Peyer's patch (tissue), 4 donors: Measurements from ENCODE around the gene NAV2.

Experiments
- POLR2A ChIP-seq, 2 donors: fragments of 450-650 bp; IDR thresholded peaks; one replicate each; pipeline ENCODE4 v1.5.1; 2017; ENCODE audit warnings: antibody characterized with exemption in 2 of 2, mild to moderate bottlenecking in 2 of 2, moderate library complexity in 2 of 2
- TF ChIP-seq, protein P1 (sequence below), 6 experiments: fragments of 450-650 bp in 4 of 6; fragments of 200-600 bp in 2 of 6; sonication (generic) in 1 of 6; IDR thresholded peaks; one replicate each; pipeline ENCODE4 v1.5.1; 2017 to 2019; ENCODE audit warnings: antibody characterized with exemption in 6 of 6, mild to moderate bottlenecking in 3 of 6, moderate library complexity in 1 of 6

DNA sequence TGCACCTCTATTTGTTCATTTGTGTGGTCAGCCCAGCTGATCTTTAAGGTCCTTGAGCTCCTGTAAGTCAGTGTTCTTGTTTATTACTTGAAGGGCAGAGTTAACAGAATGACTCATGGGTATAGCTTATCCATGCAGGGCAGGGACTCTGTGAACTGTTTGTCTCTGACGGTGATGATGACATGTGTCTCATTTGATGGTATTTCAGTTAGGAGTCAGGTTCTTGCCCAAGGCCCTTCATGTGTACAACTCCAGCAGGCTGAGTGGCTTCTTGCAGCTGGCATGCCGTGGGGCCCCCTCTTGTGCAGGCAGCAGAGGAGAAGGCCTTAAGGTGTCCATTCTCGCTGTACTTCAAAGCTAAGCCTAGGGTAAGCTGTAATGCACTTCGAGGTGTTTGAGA, 282.5 kb downstream of the NAV2 start:
- TF ChIP-seq POLR2A (IDR thresholded peaks at IDR 0.05): peak in 1 of 2 donors; percentile 25
- TF ChIP-seq, protein P1, sequence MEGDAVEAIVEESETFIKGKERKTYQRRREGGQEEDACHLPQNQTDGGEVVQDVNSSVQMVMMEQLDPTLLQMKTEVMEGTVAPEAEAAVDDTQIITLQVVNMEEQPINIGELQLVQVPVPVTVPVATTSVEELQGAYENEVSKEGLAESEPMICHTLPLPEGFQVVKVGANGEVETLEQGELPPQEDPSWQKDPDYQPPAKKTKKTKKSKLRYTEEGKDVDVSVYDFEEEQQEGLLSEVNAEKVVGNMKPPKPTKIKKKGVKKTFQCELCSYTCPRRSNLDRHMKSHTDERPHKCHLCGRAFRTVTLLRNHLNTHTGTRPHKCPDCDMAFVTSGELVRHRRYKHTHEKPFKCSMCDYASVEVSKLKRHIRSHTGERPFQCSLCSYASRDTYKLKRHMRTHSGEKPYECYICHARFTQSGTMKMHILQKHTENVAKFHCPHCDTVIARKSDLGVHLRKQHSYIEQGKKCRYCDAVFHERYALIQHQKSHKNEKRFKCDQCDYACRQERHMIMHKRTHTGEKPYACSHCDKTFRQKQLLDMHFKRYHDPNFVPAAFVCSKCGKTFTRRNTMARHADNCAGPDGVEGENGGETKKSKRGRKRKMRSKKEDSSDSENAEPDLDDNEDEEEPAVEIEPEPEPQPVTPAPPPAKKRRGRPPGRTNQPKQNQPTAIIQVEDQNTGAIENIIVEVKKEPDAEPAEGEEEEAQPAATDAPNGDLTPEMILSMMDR (IDR thresholded peaks at IDR 0.05): peak in 1 of 6 experiments; percentile 2
